NCI-H1417 treated with DMSO at 0.1 percent for 48 hours (cell line): ENCODE data around the gene BRIP1.
"Not testable (repeated sequence)": the region's sequence is repeated elsewhere in the genome, so short reads cannot be mapped to it uniquely, and the experiment has no call there.

Experiments
- DNase-seq: peaks from one replicate; lab custom pipeline; 2025; lab: John Stamatoyannopoulos, UW

The BRIP1 gene

DNA sequence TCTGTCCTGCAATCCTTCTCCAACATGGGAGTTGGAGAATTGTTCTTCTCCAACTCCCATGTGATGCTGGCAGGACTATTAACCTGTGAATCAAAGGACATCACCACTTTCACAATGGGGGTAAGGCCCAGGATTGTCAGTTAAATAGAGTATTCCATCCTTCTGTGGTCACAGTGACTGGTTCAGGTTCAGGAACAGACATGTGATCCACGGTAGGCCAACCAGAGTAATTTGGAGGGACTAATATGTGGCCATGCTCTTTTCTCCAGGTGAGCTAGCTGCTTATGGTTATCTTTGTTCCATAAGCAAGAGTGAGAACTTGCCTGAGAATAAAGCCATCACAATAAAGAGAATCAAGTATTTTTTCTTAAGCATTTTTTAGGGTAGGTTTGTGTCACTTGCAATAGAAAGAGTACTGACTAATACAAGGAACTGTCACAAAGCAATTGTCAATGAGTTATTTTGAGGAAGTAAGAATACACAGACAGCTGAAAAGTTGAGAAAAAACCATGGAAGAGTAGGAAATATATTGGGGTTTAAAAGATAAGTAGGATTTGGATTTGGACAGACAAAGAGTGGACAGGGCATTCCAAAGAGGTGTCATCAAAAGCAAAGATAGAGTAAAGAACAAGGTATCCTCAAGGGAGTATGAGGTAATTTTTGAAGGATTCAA, 63.4 kb downstream of the BRIP1 start:
- DNase-seq = no peak

DNA sequence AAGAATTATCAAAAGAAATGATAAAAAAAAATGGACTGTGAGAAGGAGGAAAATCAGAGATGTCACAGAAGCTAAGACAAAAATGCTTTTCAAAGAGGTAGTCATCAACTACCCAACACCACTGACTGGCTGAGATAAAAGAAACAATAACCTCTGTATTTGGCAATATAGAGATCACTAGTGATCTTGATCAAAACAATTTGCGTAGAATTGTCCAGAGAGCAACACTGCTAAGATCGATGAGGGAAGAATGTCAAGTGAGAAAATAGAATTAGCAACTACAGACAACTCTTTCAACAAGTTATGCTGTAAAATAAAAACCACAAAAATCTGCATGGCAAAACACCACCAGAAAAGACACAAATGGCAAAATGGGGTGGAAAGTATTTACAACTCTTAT, 66.0 kb downstream of the BRIP1 start:
- no peak for DNase-seq

DNA sequence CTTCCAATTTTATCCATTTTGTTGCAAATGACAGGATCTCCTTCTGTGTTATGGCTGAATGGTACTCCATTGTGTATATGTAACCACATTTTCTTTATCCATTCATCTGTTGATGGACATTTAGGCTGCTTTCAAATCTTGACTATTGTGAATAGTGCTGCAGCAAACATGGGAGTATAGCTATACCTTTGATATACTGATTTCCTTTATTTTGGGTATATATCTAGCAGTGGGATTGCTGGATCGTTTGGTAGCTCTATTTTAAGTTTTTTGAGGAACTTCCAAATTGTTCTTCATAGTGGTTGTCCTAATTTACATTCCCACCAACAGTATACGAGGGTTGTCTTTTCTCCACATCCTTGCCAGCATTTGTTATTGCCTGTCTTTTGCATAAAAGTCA, 67.8 kb downstream of the BRIP1 start:
- DNase-seq = no peak

DNA sequence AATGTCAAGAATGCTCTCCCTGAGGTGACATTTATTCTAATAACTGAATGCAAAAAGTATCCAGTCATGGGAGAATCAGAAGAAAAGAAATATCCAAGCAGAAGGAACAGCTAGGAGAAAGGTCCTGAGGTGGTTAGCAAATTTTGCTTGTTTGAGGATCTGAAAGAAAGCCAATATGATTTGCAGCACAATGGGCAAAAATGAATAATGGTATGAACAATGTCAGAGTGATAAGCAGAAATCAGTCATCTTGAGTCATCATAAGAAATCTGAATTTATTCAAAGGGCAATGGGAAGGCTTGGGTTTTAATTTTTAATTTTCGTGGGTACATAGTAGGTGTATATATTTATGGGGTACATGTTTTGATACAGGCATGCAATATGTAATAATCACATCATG, 68.5 kb downstream of the BRIP1 start:
- no peak for DNase-seq

DNA sequence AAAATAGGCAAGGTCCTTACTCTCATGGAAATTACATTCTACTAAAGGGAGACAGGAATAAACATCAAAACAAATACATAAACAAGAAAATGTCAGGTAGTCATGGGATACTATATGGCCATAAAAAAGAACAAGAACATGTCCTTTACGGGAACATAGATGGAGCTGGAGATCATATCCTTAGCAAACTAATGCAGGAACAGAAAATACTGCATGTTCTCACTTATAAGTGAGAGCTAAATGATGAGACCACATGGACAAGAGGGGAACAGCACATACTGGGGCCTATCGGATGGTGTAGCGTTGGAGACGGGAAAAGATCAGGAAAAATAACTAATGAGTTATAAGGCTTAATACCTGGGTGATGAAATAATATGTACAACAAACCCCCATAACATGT, 69.1 kb downstream of the BRIP1 start:
- no peak for DNase-seq

DNA sequence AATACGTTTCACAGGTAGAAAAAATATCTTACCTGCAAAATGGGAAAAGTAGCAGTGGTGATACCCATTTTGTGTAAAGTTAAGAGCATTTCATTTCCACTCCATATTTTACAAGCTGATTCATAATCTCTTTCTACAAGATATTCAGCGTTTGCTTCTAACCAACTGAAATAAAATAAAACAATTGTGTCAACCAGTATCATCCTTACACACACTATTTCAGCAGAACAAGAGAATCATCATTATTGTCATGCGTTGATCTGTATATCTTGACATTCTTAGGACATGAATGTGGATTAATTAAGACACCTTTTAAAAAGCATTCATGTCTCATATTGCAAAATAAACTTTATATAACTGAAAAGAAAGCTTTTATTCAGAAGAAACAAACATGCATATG, 69.8 kb downstream of the BRIP1 start:
- no peak for DNase-seq

DNA sequence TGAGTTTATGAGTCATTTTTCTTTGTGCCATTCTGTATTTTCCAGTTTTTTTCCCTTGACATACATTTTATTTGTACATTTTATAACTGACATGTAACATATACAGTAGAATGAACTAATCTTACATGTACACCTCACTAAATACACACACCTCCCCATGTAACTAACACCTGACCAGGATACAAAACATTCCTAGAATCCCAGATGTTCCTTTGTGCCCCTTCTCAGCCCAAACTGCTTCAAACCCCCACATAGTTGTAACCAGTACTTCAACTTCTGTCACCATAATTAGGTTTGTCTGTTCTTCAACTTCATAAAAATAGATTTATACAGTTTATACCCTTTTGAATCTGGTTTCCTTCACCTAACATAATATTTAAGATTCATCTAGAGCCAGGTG, 73.5 kb downstream of the BRIP1 start:
- DNase-seq = no peak

DNA sequence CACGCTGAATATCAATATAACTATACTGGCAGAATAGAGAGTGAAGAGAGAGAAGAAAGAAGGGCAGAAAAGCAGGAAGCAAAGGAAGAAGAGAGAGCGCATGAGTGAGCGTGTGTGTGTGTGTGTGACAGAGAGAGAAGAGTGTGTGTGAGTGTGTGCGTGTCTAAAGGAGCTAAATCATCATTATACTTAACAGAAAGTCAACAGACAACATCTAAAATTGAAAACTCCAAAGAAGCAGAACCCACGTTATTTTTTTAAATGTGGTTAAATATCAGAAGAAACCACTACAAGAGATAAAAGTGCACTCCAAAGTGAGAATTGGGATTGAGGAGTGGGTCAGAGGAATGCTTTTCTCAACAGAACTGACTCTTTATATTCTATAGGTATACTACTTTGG, 77.2 kb downstream of the BRIP1 start:
- no peak for DNase-seq

DNA sequence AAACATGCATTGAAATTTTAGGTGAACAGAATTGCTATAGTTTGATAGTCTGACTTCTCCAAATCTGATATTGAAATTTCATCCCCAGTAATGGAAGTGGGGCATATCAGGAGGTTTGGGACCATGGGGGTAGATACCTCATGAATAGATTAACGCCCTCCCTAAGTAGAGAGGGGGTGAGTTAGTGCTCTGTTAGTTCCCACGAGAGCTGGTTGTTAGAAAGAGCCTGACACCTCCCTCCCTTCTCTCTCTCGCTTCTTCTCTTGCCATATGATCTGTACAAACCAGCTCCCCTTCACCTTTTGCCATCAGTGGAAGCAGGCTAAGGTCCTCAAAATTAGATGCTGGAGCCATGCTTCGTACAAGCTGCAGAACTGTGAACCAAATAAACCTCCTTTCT, 78.8 kb downstream of the BRIP1 start:
- DNase-seq = no peak

DNA sequence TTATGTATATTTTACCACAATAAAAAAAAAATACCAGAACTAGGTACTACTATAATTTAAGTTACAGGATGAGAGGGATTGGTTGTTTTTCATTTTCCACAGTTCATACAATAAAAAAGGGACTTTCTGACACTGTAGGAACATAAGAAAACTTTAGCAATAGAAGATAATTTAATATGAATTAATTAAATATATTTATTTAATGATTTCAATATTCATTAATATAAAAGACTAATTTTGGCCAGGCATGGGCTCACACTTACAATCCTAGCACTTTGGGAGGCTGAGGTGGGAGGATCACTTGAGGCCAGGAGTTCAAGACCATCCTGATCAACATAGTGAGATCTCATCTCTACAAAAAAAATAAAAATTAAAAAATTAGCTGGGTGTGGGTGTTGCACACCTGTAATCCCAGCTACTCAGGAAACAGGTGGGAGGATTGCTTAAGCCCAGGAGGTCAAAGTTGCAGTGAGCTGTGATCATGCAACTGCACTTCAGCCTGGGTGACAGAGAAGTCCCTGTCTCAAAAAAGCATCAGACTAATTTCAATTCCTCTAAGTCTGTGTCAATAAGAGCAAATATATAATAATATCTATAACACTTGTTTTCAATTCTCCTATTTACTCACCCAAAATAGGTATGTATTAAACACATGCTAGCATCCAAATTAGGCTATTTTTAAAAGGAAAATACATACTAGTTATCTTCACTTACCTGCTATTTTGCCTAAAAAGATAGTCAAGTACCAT, 79.6 kb downstream of the BRIP1 start:
- DNase-seq = no peak

DNA sequence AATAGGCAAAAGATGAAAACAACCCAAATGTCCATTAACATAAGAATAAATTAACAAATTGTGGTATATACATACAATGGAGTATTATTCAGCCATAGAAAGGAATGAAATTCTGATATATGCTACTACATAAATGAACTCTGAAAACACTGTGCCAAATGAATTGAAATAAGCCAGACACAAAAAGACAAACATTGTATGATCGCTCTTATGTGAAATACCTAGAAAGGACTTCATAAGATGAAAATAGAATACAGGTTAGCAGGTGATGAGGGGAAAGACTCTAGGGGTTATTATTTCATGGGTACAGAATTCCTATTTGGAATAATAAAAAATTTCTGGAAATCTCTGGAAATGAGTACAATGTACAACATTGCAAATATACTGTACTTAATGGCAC, 80.2 kb downstream of the BRIP1 start:
- no peak for DNase-seq

DNA sequence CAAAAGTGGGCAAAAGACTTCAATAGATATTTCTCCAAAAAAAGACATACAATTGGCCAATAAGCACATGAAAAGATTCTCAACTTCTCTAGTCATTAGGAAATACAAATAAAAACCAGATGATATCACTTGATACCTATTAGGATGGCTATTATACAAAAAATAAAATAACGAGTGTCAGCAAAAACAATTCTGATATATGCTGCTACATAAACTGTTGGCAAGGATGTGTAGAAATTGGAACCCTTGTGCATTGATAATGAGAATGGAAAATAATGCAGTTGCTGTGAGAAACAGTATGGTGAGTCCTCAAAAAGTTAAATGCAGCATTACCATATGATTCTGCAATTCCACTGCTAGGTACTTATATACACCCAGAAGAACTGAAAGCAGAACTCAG, 80.6 kb downstream of the BRIP1 start:
- DNase-seq = no peak

DNA sequence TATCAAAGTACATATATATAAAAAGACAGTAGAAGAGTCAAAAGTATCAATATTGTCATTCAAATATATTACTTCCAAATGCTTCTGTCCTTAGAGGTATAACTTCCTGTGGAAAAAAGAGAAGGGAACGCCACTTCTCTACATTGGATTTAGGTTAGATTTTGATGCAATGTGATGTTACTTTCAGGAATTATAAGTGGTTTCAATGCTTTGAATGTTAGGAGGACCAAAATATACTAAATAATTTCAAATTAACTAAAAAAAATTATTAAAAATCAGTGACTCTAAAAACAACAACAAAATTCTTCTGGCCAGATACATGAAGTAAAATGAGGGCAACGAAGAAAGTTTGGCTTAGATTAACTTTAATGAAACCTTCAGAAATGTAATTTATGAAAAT, 88.0 kb downstream of the BRIP1 start:
- no peak for DNase-seq

DNA sequence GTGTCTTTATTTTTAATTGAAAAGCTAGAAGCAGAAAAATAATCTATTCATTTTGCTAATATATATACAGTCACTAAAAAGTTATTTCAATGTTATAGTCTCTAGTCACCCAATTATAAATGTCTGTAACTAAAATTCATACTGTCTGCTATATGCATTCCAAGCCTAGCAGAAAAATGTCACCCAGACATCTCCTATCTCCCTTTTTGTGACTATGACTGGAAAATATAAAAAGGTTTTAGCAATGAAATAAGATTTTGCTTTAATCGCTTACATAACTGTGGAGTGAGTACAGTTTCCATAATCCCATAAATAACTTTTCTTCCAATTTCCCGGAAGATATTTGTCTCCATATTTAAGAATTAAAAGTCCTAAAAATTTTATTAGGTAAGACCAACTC, 88.6 kb downstream of the BRIP1 start:
- DNase-seq = no peak

DNA sequence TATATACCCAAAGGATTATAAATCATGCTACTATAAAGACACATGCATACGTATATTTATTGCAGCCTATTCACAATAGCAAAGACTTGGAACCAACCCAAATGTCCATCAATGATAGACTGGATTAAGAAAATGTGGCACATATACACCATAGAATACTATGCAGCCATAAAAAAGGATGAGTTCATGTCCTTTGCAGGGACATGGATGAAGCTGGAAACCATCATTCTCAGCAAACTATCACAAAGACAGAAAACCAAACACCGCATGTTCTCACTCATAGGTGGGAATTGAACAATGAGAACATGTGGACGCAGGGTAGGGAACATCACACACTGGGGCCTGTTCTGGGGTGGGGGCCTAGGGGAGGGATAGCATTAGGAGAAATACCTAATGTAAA, 89.2 kb downstream of the BRIP1 start:
- DNase-seq = not testable (repeated sequence)

DNA sequence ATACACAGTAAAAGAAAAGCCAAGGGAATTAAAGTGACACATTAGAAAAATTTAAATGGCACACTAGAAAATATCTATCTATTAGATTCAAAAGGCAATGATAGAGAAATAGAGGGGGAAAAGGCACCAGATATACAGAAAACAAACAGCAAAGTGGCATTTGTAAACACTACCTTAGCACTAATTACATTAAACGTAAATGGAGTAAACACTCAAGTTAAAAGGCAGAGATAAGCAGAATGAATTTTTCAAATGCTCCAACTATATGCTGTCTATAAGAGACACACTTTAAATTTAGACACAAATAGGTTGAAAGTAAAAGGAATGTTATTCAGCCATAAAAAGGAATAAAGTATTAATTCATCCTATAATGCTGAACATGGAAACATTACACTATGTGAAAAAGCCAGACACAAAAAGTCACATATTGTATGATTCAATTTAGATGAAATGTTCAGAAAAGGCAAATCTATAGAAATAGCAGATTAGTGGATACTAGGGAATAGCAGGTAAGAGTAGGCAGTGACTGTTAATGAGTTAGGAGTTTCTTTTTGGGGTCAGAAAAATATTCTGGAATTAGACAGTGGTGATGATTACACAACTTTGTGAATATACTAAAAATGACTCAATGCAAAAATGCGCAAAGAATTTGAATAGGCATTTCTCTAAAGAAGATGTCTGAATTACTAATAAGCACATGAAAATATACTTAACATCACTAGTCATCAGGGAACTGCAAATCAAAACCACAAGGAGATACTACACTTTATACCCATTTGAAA, 92.4 kb downstream of the BRIP1 start:
- no peak for DNase-seq

DNA sequence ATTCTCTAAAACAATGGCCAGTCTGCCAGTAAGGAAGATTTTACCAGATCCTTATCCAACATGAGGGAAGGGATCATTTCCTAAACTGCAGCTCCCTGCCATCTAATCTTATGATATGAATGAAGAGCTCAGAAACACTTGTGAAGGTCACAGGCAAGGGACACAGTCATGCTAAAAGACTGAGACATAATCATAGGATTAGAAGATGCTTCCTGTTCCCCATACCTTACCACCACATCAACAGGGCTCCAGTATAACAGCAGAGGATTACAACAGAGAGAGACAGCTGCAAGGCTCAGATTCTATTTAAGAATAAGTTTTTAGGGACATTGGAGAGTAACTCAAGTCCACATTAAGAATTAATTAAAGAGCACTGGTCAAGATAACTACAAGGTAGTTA, 93.3 kb downstream of the BRIP1 start:
- DNase-seq = no peak

DNA sequence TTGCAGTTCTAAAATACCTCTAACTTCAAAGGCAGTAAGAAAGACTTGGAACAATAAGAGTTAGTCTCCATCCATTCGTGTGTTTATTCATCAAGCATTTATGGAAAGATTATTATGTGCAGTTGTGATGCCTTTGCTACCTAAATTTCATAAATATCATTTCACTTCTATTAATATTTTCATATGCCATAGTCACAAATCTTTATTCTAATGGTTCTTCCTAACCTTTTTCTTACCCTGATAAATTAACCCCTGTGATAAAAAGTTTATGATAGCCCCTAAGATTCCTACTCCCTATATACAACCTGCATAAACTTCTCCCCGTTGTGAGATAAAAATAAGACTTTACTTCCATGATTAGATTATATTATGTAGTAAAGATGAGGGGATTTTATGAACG, 94.9 kb downstream of the BRIP1 start:
- DNase-seq = no peak

DNA sequence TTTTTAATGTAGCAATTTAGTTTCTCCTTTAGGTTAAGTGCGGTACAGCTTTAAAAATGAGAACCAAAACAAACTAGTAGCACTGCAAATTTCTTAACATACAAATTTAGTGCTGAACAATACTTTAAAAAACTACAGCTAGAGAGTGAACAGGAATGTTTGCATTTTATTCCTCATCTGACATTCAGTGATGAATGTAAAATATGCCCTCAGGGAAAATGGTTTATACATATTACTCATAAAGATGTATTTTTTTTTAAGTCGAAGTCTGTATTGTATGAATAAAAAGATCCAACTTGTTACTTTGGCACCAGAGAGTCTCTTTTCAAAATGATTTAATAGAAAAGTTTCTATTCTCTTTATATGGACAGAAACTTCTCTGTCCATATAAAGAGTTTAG, 96.8 kb downstream of the BRIP1 start:
- DNase-seq = no peak

DNA sequence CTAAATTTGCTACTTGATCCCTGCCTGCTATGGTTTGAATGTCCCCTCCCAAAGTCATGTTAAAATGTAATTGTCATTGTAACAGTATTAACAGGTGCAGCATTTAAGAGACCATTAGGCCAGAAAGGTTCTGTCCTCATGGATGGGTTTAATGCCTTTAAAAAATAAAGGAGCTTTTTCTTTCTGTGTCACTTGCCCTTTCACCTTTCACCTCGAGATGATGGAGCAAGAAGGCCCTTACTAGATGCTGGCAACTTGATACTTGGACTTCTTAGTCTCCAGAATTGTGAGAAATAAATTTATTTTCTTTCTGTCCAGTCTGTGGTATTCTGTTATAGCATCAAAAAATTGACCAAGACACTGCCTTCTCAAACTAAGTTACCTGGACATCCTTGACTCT, 98.5 kb downstream of the BRIP1 start:
- no peak for DNase-seq

DNA sequence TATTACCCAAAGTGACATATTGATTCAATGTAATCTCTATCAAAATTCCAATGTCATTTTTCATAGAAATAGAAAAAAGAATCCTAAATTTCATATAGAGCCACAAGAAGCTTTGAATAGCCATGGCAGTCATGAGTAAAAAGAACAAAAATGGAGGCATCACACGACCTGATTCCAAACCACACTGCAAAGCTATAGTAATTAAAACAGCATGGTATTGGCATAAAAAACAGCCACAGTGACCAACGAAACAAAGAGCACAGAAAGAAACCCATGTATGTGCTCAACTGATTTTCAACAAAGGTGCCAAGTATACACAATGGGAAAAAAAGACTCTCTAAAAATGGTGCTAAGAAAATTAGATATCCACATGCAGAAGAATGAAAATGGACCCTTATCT, 101.5 kb downstream of the BRIP1 start:
- DNase-seq = no peak

DNA sequence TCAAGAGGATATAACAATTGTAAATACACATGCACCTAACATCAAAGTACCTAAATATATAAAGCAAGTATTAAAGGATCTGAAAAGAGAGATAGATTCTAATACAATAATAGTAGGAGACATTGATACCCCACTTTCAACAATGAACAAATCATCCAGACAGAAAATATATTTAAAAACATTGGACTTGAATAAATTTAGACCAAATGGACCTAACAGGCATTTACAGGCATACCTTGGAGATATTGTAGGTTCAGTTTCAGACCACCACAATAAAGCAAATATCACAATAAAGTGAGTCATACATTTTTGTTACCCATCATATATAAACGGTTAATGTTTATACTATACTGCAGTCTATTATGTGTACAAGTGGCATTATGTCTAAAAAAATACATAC, 104.0 kb downstream of the BRIP1 start:
- no peak for DNase-seq

DNA sequence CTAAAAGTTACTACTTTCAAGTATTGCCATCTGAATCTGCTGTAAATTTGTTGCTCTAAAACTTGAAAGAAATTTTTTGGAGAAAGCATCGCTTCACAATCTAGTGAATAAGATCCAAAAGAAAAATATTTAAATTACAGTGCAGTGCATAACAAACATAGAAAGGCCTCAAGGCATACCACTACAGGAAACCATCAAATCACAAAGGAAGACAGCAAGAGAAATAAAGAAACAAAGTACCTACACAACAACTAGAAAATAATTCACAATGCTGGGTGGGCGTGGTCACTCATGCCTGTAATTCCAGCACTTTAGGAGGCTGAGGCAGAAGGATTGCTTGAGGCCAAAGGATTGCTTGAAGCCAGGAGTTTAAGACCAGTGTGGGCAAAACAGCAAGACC, 104.9 kb downstream of the BRIP1 start:
- no peak for DNase-seq
